ENCODE measurements around the gene BCL2L11. TPM values are rescaled to one million over a fixed set of nuclear protein-coding genes. Genes with fewer than 3 reads are reported as not detected.
A peak's percentile ranks its signal among the peaks of the same experiment; 100 is the strongest.
"Not testable (repeated sequence)": the region's sequence is repeated elsewhere in the genome, so short reads cannot be mapped to it uniquely, and the experiment has no call there.

The BCL2L11 gene, protein sequence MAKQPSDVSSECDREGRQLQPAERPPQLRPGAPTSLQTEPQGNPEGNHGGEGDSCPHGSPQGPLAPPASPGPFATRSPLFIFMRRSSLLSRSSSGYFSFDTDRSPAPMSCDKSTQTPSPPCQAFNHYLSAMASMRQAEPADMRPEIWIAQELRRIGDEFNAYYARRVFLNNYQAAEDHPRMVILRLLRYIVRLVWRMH
- total RNA-seq (2021; fragmentation: NEBNext Ultra II Directional; extraction: Animal tissue kit (Norgen Biotek cat#: 25700)) = under 1 TPM; 0.67 to 0.95 (median 0.81) TPM
- long read RNA-seq = 0 reads

DNA sequence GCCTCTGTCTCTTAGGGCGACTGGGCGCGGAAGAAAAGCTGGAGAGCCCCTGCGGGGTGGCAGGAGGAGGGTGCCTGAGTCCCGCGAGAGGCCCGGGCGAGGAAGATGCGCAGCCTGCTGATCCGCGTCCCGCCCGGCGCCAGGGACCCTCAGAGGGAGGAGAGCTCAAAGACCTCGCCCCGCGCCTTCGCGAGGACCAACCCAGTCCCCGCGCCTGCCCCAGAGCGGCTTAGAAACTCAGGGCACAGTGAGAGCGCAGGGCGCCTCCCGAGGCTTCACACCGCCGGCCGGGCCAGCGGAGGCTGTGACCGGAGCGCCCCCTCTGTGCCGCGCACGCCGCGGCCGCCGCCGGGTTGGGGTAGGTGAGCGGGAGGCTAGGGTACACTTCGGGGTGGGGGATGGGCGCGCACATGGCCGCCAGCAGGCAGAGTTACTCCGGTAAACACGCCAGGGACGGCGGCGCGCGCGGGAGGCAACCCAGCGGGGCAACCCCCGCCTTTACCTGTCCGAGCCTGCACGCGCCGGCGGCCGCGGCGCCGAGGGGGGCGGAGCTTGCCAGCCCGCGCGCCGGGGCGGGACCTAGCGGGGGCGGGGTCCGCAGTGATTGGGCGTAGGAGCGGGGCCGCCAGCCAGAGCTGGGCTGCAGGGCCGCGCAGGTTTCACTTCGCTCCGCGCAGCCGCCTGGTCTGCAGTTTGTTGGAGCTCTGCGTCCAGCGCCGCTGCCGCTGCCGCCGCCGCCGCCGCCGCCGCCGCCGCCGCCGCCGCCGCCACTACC is at the start of gene BCL2L11:
Gene BCL2L11 (plus strand): TSS at position 662 of the 775 bp plus-strand sequence. CDS start 2,832 bp downstream, outside the sequence.
- H3K4me3 Mint-ChIP-seq = peak within 1 kb of the TSS; percentile 94
- TF ChIP-seq, protein P1, sequence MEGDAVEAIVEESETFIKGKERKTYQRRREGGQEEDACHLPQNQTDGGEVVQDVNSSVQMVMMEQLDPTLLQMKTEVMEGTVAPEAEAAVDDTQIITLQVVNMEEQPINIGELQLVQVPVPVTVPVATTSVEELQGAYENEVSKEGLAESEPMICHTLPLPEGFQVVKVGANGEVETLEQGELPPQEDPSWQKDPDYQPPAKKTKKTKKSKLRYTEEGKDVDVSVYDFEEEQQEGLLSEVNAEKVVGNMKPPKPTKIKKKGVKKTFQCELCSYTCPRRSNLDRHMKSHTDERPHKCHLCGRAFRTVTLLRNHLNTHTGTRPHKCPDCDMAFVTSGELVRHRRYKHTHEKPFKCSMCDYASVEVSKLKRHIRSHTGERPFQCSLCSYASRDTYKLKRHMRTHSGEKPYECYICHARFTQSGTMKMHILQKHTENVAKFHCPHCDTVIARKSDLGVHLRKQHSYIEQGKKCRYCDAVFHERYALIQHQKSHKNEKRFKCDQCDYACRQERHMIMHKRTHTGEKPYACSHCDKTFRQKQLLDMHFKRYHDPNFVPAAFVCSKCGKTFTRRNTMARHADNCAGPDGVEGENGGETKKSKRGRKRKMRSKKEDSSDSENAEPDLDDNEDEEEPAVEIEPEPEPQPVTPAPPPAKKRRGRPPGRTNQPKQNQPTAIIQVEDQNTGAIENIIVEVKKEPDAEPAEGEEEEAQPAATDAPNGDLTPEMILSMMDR (IDR thresholded peaks at IDR 0.05) = peak; percentile 18; the same call in 1 of the 2 replicates
- peaks cover 17% of the 10 kb centered on the region for H3K27me3 Mint-ChIP-seq (ENCODE audit: insufficient read depth)
- H3K4me1 Mint-ChIP-seq (ENCODE audit: low read depth) = peaks cover 25% of the 10 kb centered on the region
- H3K36me3 Mint-ChIP-seq (ENCODE audit: low read depth) = no peaks in the 10 kb centered on the region
- DNase-seq = peak; percentile 74
- H3K9me3 Mint-ChIP-seq = peaks cover 3% of the 10 kb centered on the region; the same call in 1 of the 2 replicates
- peak within 1 kb of the TSS; percentile 51 for H3K27ac Mint-ChIP-seq

GRCh38 chr2:111071600-111072171 is 49.0 kb upstream of the BCL2L11 start:
- Mint-ChIP-seq H3K4me1 (ENCODE audit: low read depth) (peaks cover 22% of the 10 kb centered on the region), H3K9me3 (peaks cover 21% of the 10 kb centered on the region), H3K36me3 (ENCODE audit: low read depth) (no peaks in the 10 kb centered on the region; the same call in 1 of the 2 replicates), H3K27me3 (ENCODE audit: insufficient read depth) (peaks cover 21% of the 10 kb centered on the region; the same call in 1 of the 2 replicates), H3K27ac (peak overlapping the region; percentile 53), H3K4me3 (peak overlapping the region; percentile 9; the same call in 1 of the 2 replicates)
- TF ChIP-seq, protein P1 (IDR thresholded peaks at IDR 0.05) = no peak
- peak; percentile 58 for DNase-seq

GRCh38 chr2:111072220-111072871 is 48.4 kb upstream of the BCL2L11 start:
- H3K9me3 Mint-ChIP-seq = peaks cover 21% of the 10 kb centered on the region
- peaks cover 22% of the 10 kb centered on the region for H3K4me1 Mint-ChIP-seq (ENCODE audit: low read depth)
- peak; percentile 67 for DNase-seq
- peak overlapping the region; percentile 53 for H3K27ac Mint-ChIP-seq
- no peak overlapping the region for H3K4me3 Mint-ChIP-seq
- peaks cover 20% of the 10 kb centered on the region; the same call in 1 of the 2 replicates for H3K27me3 Mint-ChIP-seq (ENCODE audit: insufficient read depth)
- TF ChIP-seq, protein P1 (IDR thresholded peaks at IDR 0.05) = no peak
- no peaks in the 10 kb centered on the region; the same call in 1 of the 2 replicates for H3K36me3 Mint-ChIP-seq (ENCODE audit: low read depth)

- not testable (repeated sequence) for DNase-seq; H3K36me3 Mint-ChIP-seq (ENCODE audit: low read depth); H3K27ac Mint-ChIP-seq; H3K9me3 Mint-ChIP-seq; H3K4me1 Mint-ChIP-seq (ENCODE audit: low read depth); H3K4me3 Mint-ChIP-seq
- peaks cover 32% of the 10 kb centered on the region for H3K27me3 Mint-ChIP-seq (ENCODE audit: insufficient read depth)
Observed at GRCh38 chr2:111082659-111083058, 38.1 kb upstream of the BCL2L11 start.

GRCh38 chr2:111091811-111092211 is 28.9 kb upstream of the BCL2L11 start:
- no peak overlapping the region for H3K4me3 Mint-ChIP-seq
- no peaks in the 10 kb centered on the region for H3K4me1 Mint-ChIP-seq (ENCODE audit: low read depth)
- peaks cover 33% of the 10 kb centered on the region for H3K27me3 Mint-ChIP-seq (ENCODE audit: insufficient read depth)
- TF ChIP-seq, protein P1 (IDR thresholded peaks at IDR 0.05) = no peak
- no peaks in the 10 kb centered on the region for H3K9me3 Mint-ChIP-seq
- H3K36me3 Mint-ChIP-seq (ENCODE audit: low read depth) = no peaks in the 10 kb centered on the region
- DNase-seq = no peak
- no peak overlapping the region for H3K27ac Mint-ChIP-seq

All from HFFc6 (cell line).